ENCODE data around the gene FJX1. TPM values are rescaled to one million over a fixed set of nuclear protein-coding genes. Genes with fewer than 3 reads are reported as not detected.

FJX1 gene
- total and polyA plus RNA-seq, 2 donors from 2014 or later, result 4.2 to 7.9 TPM

DNA sequence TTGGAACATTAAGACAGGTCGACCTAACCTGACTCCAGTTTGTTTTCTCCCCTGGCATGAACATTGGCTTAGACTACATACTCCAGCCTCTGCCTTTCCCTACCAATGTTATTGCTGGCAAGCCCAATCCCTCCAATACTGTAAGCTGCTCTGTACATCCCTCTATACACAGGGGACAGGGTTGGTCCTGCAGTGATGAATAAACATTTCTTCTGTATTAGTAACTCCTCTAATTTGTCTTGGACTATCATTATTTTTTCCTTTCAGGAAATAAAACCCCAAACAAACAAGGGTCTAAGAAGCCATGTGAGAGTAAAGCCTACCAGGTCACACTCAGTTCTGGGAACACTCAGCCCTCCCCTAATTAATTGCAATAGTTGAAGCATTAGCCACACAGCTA is 35.1 kb upstream of the FJX1 start:
- H3K9me3 ChIP-seq (ENCODE audit: control insufficient read depth in 2 of 3, insufficient read depth in 1 of 3, low read length in 3 of 3), result no peaks in the 10 kb centered on the region
- intact Hi-C loops (cut with DNase I), result no loop called here
- no peaks in the 10 kb centered on the region for H3K27me3 ChIP-seq (ENCODE audit: control insufficient read depth, insufficient read depth, low read length)
- H3K4me1 ChIP-seq (ENCODE audit: control insufficient read depth in 2 of 3, insufficient read depth in 2 of 3, low read depth in 1 of 3, low read length in 3 of 3), result no peaks in the 10 kb centered on the region
- DNase-seq (no peak), FAIRE-seq (no peak)
- H3K9ac ChIP-seq (ENCODE audit: low read length in 3 of 3), result no peak overlapping the region
- H3K4me3 ChIP-seq (ENCODE audit: low read length in 3 of 3), result no peak overlapping the region
- H3K27ac ChIP-seq (ENCODE audit: low read depth in 2 of 2, low read length in 2 of 2), result no peak overlapping the region
- TF ChIP-seq CTCF (IDR thresholded peaks at IDR 0.05; ENCODE audit: borderline replicate concordance, extremely low read depth, insufficient read depth), result no peak
- no peaks in the 10 kb centered on the region for H3K36me3 ChIP-seq (ENCODE audit: control insufficient read depth in 2 of 3, insufficient read depth in 3 of 3, low read length in 3 of 3)

GRCh38 chr11:35583843-35584242 is 34.4 kb upstream of the FJX1 start:
- H3K9me3 ChIP-seq (ENCODE audit: control insufficient read depth in 2 of 3, insufficient read depth in 1 of 3, low read length in 3 of 3), result no peaks in the 10 kb centered on the region
- no peak overlapping the region for H3K9ac ChIP-seq (ENCODE audit: low read length in 3 of 3)
- no peaks in the 10 kb centered on the region for H3K36me3 ChIP-seq (ENCODE audit: control insufficient read depth in 2 of 3, insufficient read depth in 3 of 3, low read length in 3 of 3)
- DNase-seq (no peak), FAIRE-seq (no peak)
- H3K4me3 ChIP-seq (ENCODE audit: low read length in 3 of 3), result no peak overlapping the region
- H3K4me1 ChIP-seq (ENCODE audit: control insufficient read depth in 2 of 3, insufficient read depth in 2 of 3, low read depth in 1 of 3, low read length in 3 of 3), result no peaks in the 10 kb centered on the region
- H3K27ac ChIP-seq (ENCODE audit: low read depth in 2 of 2, low read length in 2 of 2), result no peak overlapping the region
- no peaks in the 10 kb centered on the region for H3K27me3 ChIP-seq (ENCODE audit: control insufficient read depth, insufficient read depth, low read length)
- TF ChIP-seq CTCF (IDR thresholded peaks at IDR 0.05; ENCODE audit: borderline replicate concordance, extremely low read depth, insufficient read depth), result no peak
- intact Hi-C loops (cut with DNase I), result no loop called here

- no peak for DNase-seq
- Histone ChIP-seq H3K9me3 (ENCODE audit: control insufficient read depth in 2 of 3, insufficient read depth in 1 of 3, low read length in 3 of 3) (no peaks in the 10 kb centered on the region), H3K27ac (ENCODE audit: low read depth in 2 of 2, low read length in 2 of 2) (no peak overlapping the region), H3K27me3 (ENCODE audit: control insufficient read depth, insufficient read depth, low read length) (no peaks in the 10 kb centered on the region), H3K4me1 (ENCODE audit: control insufficient read depth in 2 of 3, insufficient read depth in 2 of 3, low read depth in 1 of 3, low read length in 3 of 3) (no peaks in the 10 kb centered on the region), H3K9ac (ENCODE audit: low read length in 3 of 3) (no peak overlapping the region), H3K36me3 (ENCODE audit: control insufficient read depth in 2 of 3, insufficient read depth in 3 of 3, low read length in 3 of 3) (no peaks in the 10 kb centered on the region), H3K4me3 (ENCODE audit: low read length in 3 of 3) (no peak overlapping the region)
- no peak for TF ChIP-seq CTCF (IDR thresholded peaks at IDR 0.05; ENCODE audit: borderline replicate concordance, extremely low read depth, insufficient read depth)
- no peak for FAIRE-seq
- intact Hi-C loops (cut with DNase I), result no loop called here
These were observed 33.9 kb upstream of the FJX1 start for GRCh38 chr11:35584321-35584720.

GRCh38 chr11:35585416-35585815 is 32.8 kb upstream of the FJX1 start:
- TF ChIP-seq CTCF (IDR thresholded peaks at IDR 0.05; ENCODE audit: borderline replicate concordance, extremely low read depth, insufficient read depth), result no peak
- no peak for DNase-seq

More at GRCh38 chr11:35585416-35585815, 32.8 kb upstream of the FJX1 start:
- Histone ChIP-seq H3K36me3 (ENCODE audit: control insufficient read depth in 2 of 3, insufficient read depth in 3 of 3, low read length in 3 of 3) (no peaks in the 10 kb centered on the region), H3K4me3 (ENCODE audit: low read length in 3 of 3) (no peak overlapping the region), H3K9ac (ENCODE audit: low read length in 3 of 3) (no peak overlapping the region), H3K27me3 (ENCODE audit: control insufficient read depth, insufficient read depth, low read length) (no peaks in the 10 kb centered on the region), H3K4me1 (ENCODE audit: control insufficient read depth in 2 of 3, insufficient read depth in 2 of 3, low read depth in 1 of 3, low read length in 3 of 3) (no peaks in the 10 kb centered on the region), H3K9me3 (ENCODE audit: control insufficient read depth in 2 of 3, insufficient read depth in 1 of 3, low read length in 3 of 3) (no peaks in the 10 kb centered on the region), H3K27ac (ENCODE audit: low read depth in 2 of 2, low read length in 2 of 2) (no peak overlapping the region)
- no peak for FAIRE-seq
- intact Hi-C loops (cut with DNase I), result no loop called here
